ENCODE data around the gene AGRP.

DNA sequence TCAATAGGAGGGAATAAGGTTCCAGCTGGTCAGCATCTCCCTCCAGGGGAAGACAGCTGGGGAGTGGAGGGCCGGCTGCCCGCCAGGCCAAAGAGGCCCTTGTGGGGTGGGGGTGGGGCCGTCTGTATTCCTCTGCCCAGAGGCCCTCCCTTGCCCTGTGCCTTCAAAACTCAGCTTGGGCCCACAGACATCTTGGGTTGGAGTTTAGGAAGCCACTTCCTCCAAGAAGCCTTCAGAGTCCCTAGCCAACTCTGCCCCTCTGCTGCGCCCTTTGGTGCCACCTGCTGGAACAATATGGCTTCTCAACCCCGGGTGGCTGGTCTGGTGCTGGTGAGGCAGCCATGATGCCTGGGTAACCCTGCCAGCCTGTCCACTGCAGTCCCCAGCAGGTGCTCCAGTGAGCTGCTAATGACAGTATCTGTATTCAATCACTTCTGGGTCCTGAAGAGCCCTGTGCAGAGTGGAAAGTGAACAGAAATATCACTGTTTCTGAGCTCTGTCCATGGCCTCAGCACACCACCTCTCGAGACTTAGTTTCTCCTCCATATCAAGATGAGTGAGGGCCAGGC is 35.8 kb downstream of the AGRP start:
- no peak for TF ChIP-seq EZH2 (IDR thresholded peaks at IDR 0.05; ENCODE audit: borderline replicate concordance, low read depth, low read length, severe bottlenecking)
- TF ChIP-seq, protein P1, sequence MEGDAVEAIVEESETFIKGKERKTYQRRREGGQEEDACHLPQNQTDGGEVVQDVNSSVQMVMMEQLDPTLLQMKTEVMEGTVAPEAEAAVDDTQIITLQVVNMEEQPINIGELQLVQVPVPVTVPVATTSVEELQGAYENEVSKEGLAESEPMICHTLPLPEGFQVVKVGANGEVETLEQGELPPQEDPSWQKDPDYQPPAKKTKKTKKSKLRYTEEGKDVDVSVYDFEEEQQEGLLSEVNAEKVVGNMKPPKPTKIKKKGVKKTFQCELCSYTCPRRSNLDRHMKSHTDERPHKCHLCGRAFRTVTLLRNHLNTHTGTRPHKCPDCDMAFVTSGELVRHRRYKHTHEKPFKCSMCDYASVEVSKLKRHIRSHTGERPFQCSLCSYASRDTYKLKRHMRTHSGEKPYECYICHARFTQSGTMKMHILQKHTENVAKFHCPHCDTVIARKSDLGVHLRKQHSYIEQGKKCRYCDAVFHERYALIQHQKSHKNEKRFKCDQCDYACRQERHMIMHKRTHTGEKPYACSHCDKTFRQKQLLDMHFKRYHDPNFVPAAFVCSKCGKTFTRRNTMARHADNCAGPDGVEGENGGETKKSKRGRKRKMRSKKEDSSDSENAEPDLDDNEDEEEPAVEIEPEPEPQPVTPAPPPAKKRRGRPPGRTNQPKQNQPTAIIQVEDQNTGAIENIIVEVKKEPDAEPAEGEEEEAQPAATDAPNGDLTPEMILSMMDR (IDR thresholded peaks at IDR 0.05; ENCODE audit: borderline replicate concordance, extremely low read depth, low read length, poor library complexity, severe bottlenecking), result peak; percentile 84
